ENCODE data around the gene SULF2.

Gene SULF2

GRCh38 chr20:47760686-47761481 is 24.4 kb downstream of the SULF2 start:
- DNase-seq, result no peak

- DNase-seq, result no peak
These were observed 26.5 kb downstream of the SULF2 start for GRCh38 chr20:47758517-47759450.

- DNase-seq, result no peak
These were observed 27.9 kb downstream of the SULF2 start for GRCh38 chr20:47757145-47758035.

- DNase-seq, result no peak
These were observed 30.2 kb downstream of the SULF2 start for GRCh38 chr20:47754946-47755652.

- DNase-seq, result no peak
These were observed 30.9 kb downstream of the SULF2 start for GRCh38 chr20:47754388-47754715.

- no peak for DNase-seq
These were observed 31.5 kb downstream of the SULF2 start for GRCh38 chr20:47753576-47754387.

GRCh38 chr20:47751449-47751848 is 33.8 kb downstream of the SULF2 start:
- DNase-seq, result no peak

GRCh38 chr20:47749339-47749738 is 35.9 kb downstream of the SULF2 start:
- DNase-seq, result no peak

- DNase-seq, result no peak
These were observed 36.5 kb downstream of the SULF2 start for GRCh38 chr20:47748823-47749222.

GRCh38 chr20:47748069-47748468 is 37.2 kb downstream of the SULF2 start:
- no peak for DNase-seq

- DNase-seq, result peak; percentile 19
These were observed 37.6 kb downstream of the SULF2 start for GRCh38 chr20:47747669-47748031.

GRCh38 chr20:47744803-47745202 is 40.5 kb downstream of the SULF2 start:
- no peak for DNase-seq

GRCh38 chr20:47743671-47744070 is 41.6 kb downstream of the SULF2 start:
- no peak for DNase-seq

GRCh38 chr20:47741669-47742608 is 43.3 kb downstream of the SULF2 start:
- DNase-seq, result no peak

GRCh38 chr20:47740862-47741184 is 44.5 kb downstream of the SULF2 start:
- DNase-seq, result no peak

- DNase-seq, result no peak
These were observed 45.0 kb downstream of the SULF2 start for GRCh38 chr20:47740121-47740861.

- no peak for DNase-seq
These were observed 47.4 kb downstream of the SULF2 start for GRCh38 chr20:47737923-47738322.

GRCh38 chr20:47736570-47737152 is 48.6 kb downstream of the SULF2 start:
- no peak for DNase-seq

Measured in NCI-H1694 (cell line).